Measurements from ENCODE around the gene MACROD2.

Gene MACROD2

DNA sequence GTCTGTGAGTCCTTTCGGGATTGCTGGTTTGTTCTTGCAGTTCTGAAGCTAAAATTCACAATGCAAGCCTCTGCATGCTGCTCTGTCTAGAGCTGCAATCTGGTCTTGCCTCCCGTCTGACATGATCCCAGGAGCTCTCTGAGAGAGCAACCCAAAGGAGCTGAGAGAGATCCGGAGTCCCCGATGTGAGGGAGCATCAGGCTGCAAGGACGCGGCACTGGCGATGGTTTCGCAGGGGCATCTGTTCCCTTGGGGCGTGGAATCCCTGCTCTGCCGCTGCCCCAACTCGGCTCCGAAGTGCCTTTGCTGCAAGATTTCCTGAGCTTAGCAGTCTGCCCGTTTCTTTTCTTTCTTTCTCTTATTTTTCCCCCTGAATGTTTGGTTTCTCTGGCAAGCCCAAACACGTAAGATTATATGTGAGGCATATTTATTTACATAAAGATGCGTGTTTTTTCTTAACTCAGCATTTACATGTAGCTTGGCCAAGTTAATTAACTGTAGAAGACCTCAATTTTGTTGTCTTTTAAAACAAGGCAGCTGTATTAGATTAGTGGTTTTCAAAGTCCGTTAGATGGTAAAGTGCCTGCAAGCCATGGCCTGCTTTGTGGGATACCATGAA lies 1704.9 kb downstream of the MACROD2 start:
- no peak for DNase-seq (ENCODE audit: extremely low read depth, insufficient read length)
- TF ChIP-seq, protein P1, sequence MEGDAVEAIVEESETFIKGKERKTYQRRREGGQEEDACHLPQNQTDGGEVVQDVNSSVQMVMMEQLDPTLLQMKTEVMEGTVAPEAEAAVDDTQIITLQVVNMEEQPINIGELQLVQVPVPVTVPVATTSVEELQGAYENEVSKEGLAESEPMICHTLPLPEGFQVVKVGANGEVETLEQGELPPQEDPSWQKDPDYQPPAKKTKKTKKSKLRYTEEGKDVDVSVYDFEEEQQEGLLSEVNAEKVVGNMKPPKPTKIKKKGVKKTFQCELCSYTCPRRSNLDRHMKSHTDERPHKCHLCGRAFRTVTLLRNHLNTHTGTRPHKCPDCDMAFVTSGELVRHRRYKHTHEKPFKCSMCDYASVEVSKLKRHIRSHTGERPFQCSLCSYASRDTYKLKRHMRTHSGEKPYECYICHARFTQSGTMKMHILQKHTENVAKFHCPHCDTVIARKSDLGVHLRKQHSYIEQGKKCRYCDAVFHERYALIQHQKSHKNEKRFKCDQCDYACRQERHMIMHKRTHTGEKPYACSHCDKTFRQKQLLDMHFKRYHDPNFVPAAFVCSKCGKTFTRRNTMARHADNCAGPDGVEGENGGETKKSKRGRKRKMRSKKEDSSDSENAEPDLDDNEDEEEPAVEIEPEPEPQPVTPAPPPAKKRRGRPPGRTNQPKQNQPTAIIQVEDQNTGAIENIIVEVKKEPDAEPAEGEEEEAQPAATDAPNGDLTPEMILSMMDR (IDR thresholded peaks at IDR 0.05; ENCODE audit: insufficient read depth, low read length, poor library complexity, severe bottlenecking): no peak

DNA sequence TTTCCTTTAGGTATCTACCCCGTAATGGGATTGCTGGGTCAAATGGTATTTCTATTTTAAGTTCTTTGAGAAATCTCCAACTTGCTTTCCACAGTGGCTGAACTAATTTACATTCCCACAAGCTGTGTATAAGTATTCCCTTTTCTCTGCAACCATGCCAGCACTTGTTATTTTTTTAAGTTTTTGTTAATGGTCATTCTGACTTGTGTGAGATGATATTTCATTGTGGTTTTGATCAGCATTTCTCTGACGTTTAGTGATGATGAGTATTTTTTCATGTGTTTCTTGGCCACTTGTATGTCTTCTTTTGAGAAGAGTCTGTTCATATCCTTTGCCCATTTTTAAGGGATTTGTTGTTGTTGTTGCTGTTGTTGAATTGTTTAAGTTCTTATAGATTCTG lies 1706.8 kb downstream of the MACROD2 start:
- H3K36me3 ChIP-seq (ENCODE audit: control insufficient read depth, insufficient read depth, low read length): no peaks in the 10 kb centered on the region
- TF ChIP-seq, protein P1 (IDR thresholded peaks at IDR 0.05; ENCODE audit: insufficient read depth, low read length, poor library complexity, severe bottlenecking): no peak
- H3K4me3 ChIP-seq (replicated peaks; ENCODE audit: low read depth, low read length): no peak overlapping the region
- H3K27me3 ChIP-seq (replicated peaks; ENCODE audit: control insufficient read depth, insufficient read depth, low read length): no peaks in the 10 kb centered on the region
- no peak for DNase-seq (ENCODE audit: extremely low read depth, insufficient read length)

More for the DNA sequence above, 1704.9 kb downstream of the MACROD2 start:
- H3K4me3 ChIP-seq (replicated peaks; ENCODE audit: low read depth, low read length): no peak overlapping the region
- no peaks in the 10 kb centered on the region for H3K36me3 ChIP-seq (ENCODE audit: control insufficient read depth, insufficient read depth, low read length)
- no peaks in the 10 kb centered on the region for H3K27me3 ChIP-seq (replicated peaks; ENCODE audit: control insufficient read depth, insufficient read depth, low read length)

DNA sequence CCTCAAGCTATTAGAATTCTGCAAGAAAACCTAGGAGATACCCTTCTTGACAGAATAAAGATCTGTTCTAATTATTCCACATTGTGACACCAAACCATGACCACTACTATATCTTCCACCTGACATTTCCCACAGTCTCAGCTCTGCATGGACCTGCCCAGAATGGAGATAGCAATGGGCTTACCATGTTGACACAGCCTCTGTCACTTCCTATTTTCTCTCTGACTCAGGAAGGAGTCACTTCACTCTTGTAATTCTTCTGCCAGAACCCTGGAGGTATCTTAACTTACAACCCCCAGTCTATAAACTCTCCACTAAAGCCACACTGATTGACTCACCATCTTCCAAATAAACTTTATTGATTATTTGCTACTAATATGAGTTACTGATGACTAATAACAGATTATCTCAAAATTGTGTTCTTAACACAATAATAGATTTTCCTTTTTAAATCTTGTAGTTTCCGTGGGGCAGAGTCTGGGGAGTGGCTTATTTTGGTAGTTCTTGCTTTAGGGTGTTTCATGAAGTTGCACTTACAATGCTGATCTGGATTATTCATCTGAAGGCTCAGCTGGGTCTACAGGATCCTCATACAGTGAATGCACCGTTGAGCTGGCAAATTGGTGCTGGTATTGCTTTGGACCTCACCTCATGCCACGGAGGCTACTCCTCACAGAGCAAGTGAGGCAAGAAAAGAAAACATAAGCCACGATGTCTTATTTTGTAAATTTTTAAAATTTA lies 1708.0 kb downstream of the MACROD2 start:
- Histone ChIP-seq H3K36me3 (ENCODE audit: control insufficient read depth, insufficient read depth, low read length) (no peaks in the 10 kb centered on the region), H3K27me3 (replicated peaks; ENCODE audit: control insufficient read depth, insufficient read depth, low read length) (no peaks in the 10 kb centered on the region), H3K4me3 (replicated peaks; ENCODE audit: low read depth, low read length) (no peak overlapping the region)
- TF ChIP-seq, protein P1 (IDR thresholded peaks at IDR 0.05; ENCODE audit: insufficient read depth, low read length, poor library complexity, severe bottlenecking): no peak
- DNase-seq (ENCODE audit: extremely low read depth, insufficient read length): no peak

DNA sequence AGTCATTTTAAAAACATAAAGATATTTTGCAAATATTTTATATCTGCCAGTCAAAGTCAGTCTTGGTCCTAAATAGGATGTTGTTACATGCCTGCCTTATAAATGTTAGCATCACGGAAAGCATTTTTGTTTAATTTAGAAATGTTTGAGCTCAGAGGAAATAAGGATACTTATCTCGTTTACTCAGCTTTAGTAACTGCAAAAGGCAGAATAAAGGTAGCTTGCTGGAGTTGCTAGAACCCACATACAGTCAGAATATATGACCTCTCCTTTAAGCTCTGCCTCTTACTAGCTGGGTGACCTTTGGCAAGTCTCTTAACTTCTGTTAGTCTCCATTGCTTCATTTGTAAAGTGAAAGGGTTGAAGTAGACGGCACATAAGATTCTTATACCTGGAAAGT lies 1710.7 kb downstream of the MACROD2 start:
- H3K36me3 ChIP-seq (ENCODE audit: control insufficient read depth, insufficient read depth, low read length): no peaks in the 10 kb centered on the region
- TF ChIP-seq, protein P1 (IDR thresholded peaks at IDR 0.05; ENCODE audit: insufficient read depth, low read length, poor library complexity, severe bottlenecking): no peak
- H3K4me3 ChIP-seq (replicated peaks; ENCODE audit: low read depth, low read length): no peak overlapping the region
- no peak for DNase-seq (ENCODE audit: extremely low read depth, insufficient read length)
- no peaks in the 10 kb centered on the region for H3K27me3 ChIP-seq (replicated peaks; ENCODE audit: control insufficient read depth, insufficient read depth, low read length)

DNA sequence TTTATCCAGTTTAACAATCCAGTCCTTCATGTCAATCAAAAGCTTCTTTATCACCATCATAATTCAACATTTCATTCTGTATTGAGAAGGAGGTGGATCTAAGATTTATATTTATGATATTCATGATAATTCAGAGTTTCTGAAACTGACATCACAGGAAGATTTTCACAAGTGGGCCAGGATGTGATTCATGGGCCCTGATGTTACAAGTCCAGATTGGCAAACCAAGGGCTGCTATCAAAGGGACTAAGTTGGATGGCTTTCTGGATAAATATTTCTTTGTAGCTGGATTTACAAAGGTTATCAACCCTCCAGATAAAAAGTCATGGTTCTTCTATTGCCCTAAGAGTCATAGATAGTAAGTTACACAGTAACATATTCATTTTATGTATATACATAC lies 1711.4 kb downstream of the MACROD2 start:
- TF ChIP-seq, protein P1 (IDR thresholded peaks at IDR 0.05; ENCODE audit: insufficient read depth, low read length, poor library complexity, severe bottlenecking): no peak
- no peaks in the 10 kb centered on the region for H3K27me3 ChIP-seq (replicated peaks; ENCODE audit: control insufficient read depth, insufficient read depth, low read length)
- H3K4me3 ChIP-seq (replicated peaks; ENCODE audit: low read depth, low read length): no peak overlapping the region
- H3K36me3 ChIP-seq (ENCODE audit: control insufficient read depth, insufficient read depth, low read length): no peaks in the 10 kb centered on the region
- no peak for DNase-seq (ENCODE audit: extremely low read depth, insufficient read length)

Data from GM06990 (cell line).